Measurements from ENCODE around the gene LCN15. TPM values are rescaled to one million over a fixed set of nuclear protein-coding genes. Genes with fewer than 3 reads are reported as not detected.

The LCN15 gene
- total and polyA plus RNA-seq, 10 donors: 0.35 TPM; not detected in 9

GRCh38 chr9:136807281-136808074 lies 43.2 kb upstream of the LCN15 start, which contains the start of gene RABL6:
Gene RABL6 (plus strand): TSS chr9:136807948. CDS start chr9:136808197, 249 bp downstream.
- peak within 1 kb of the TSS; percentile 88 to 100 (median 98) for H3K4me3 ChIP-seq
- peaks cover 33 to 65% (median 43%) of the 10 kb centered on the region in 6 donors for H3K4me1 ChIP-seq
- no peak for TF ChIP-seq CTCF (IDR thresholded peaks at IDR 0.05 in 8 of 11, conservative IDR thresholded peaks at IDR 0.05 in 3 of 11)
- peak in 2 of 3 donors; percentile 27 to 67 for TF ChIP-seq POLR2A (IDR thresholded peaks at IDR 0.05)
- peak; percentile 88 to 94 (median 92) for TF ChIP-seq POLR2AphosphoS5 (IDR thresholded peaks at IDR 0.05)
- 0 to 2% (median 1%) methylated on average over 51 to 96 of the region's 96 CpGs for WGBS, 5 donors
- peaks cover 0 to 3% (median under 1%) of the 10 kb centered on the region in 7 donors for H3K27me3 ChIP-seq (replicated peaks in 1 of 7)
- H3K27ac ChIP-seq: peak within 1 kb of the TSS; percentile 90 to 95 (median 93)
- H3K9me3 ChIP-seq: no peaks in the 10 kb centered on the region
- peak; percentile 94 for DNase-seq
- intact Hi-C loops (cut with DNase I; ENCODE audit: low total_unique reads): no loop called here
- peaks cover 0 to 55% (median 2%) of the 10 kb centered on the region in 6 donors for H3K36me3 ChIP-seq

GRCh38 chr9:136806631-136807201 lies 42.4 kb upstream of the LCN15 start:
- H3K27ac ChIP-seq: peak overlapping the region in 7 of 8 donors; percentile 92 to 95 (median 93)
- H3K27me3 ChIP-seq (replicated peaks in 1 of 7): peaks cover 0 to 10% (median 8%) of the 10 kb centered on the region in 7 donors
- peaks cover 0 to 48% (median 2%) of the 10 kb centered on the region in 6 donors for H3K36me3 ChIP-seq
- intact Hi-C loops (cut with DNase I; ENCODE audit: low total_unique reads): no loop called here
- H3K4me1 ChIP-seq: peaks cover 33 to 61% (median 40%) of the 10 kb centered on the region in 6 donors
- no peaks in the 10 kb centered on the region for H3K9me3 ChIP-seq
- peak overlapping the region in 7 of 8 donors; percentile 92 to 100 (median 98) for H3K4me3 ChIP-seq
- 75 to 87% (median 83%) methylated on average over 15 to 25 of the region's 25 CpGs for WGBS, 5 donors
- no peak for DNase-seq
- TF ChIP-seq CTCF (IDR thresholded peaks at IDR 0.05 in 8 of 11, conservative IDR thresholded peaks at IDR 0.05 in 3 of 11) (no peak), POLR2AphosphoS5 (IDR thresholded peaks at IDR 0.05) (no peak), POLR2A (IDR thresholded peaks at IDR 0.05) (no peak)

GRCh38 chr9:136806067-136806466 lies 41.7 kb upstream of the LCN15 start:
- Histone ChIP-seq H3K27ac (no peak overlapping the region), H3K27me3 (replicated peaks in 1 of 7) (peaks cover 0 to 17% (median 12%) of the 10 kb centered on the region in 7 donors), H3K4me1 (peaks cover 33 to 61% (median 44%) of the 10 kb centered on the region in 6 donors), H3K36me3 (peaks cover 0 to 41% (median 2%) of the 10 kb centered on the region in 6 donors), H3K9me3 (no peaks in the 10 kb centered on the region), H3K4me3 (no peak overlapping the region)
- TF ChIP-seq POLR2AphosphoS5 (IDR thresholded peaks at IDR 0.05) (no peak), POLR2A (IDR thresholded peaks at IDR 0.05) (no peak), CTCF (IDR thresholded peaks at IDR 0.05 in 8 of 11, conservative IDR thresholded peaks at IDR 0.05 in 3 of 11) (no peak)
- 91 to 96% (median 96%) methylated on average over 7 to 10 of the region's 10 CpGs for WGBS, 5 donors
- no peak for DNase-seq
- intact Hi-C loops (cut with DNase I; ENCODE audit: low total_unique reads): no loop called here
